Measurements from ENCODE around the gene ABHD17C.

DNA sequence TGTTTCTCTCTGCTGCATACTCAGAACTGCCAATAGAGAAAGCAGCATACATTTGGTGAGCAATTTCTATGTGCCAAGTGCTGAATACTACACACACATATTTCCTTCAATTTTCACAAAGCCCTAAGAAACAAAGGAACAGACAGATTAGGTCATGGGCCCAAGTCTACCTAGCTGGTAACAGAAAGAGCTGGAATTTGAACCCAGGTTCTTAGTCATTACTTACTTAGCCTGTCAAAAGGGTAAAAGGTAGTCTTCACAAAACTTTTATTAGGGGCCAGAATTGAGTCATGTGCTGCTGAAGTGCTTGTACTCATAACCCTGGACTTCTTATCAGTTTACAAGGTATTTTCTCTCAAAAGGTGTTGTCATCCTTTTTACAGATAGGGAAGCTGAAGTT is 10.4 kb upstream of the ABHD17C start:
- TF ChIP-seq CTCF (IDR thresholded peaks at IDR 0.05) (no peak), POLR2AphosphoS5 (IDR thresholded peaks at IDR 0.05) (no peak)
